Activated CD4-positive, alpha-beta T cell treated with anti-CD3 and anti-CD28 coated beads for 36 hours (primary cell): ENCODE measurements around the gene RDH14. TPM values are rescaled to one million over a fixed set of nuclear protein-coding genes. Genes with fewer than 3 reads are reported as not detected.

ENCODE experiments used
- ATAC-seq: fragments of 200-7000 bp; cut with Tn5 transposase; one replicate; pipeline ENCODE4 v1.10.0; 2021; ENCODE audit warnings: mild to moderate bottlenecking, moderate library complexity
- CTCF ChIA-PET: fragments of 350-600 bp; sonication (Branson Sonifier 250); formaldehyde crosslinking; loops from one replicate; lab custom pipeline; 2021; ENCODE audit warnings: antibody characterized with exemption; lab: Charles Lee
- POLR2A ChIA-PET: fragments of 350-600 bp; sonication (Branson Sonifier 250); formaldehyde crosslinking; loops from one replicate; lab custom pipeline; 2021; ENCODE audit warnings: antibody characterized with exemption, inconsistent platforms; lab: Charles Lee
- DNase-seq: peaks from one replicate; pipeline ENCODE4 v3.0.0-alpha.2; 2020
- H3K27ac Mint-ChIP-seq: one replicate; pipeline ENCODE4 v1.8.0; 2021; ENCODE audit warnings: mixed read lengths
- H3K27me3 Mint-ChIP-seq: one replicate; pipeline ENCODE4 v1.8.0; 2021; ENCODE audit warnings: mixed read lengths
- H3K36me3 Mint-ChIP-seq: one replicate; pipeline ENCODE4 v1.8.0; 2021; ENCODE audit warnings: low read depth, mixed read lengths
- H3K4me1 Mint-ChIP-seq: one replicate; pipeline ENCODE4 v1.8.0; 2021; ENCODE audit warnings: mixed read lengths
- H3K4me3 Mint-ChIP-seq: one replicate; pipeline ENCODE4 v1.8.0; 2021; ENCODE audit warnings: mild to moderate bottlenecking, moderate library complexity, mixed read lengths
- H3K9me3 Mint-ChIP-seq: one replicate; pipeline ENCODE4 v1.8.0; 2021; ENCODE audit warnings: low read depth, mixed read lengths
- intact Hi-C, 2 experiments: fragments of 100-400 bp; cut with DNase I in 1 of 2; cut with micrococcal nuclease in 1 of 2; formaldehyde crosslinking; loops; one replicate each; pipeline versions ENCODE4 v1.14.2 to v1.15.1; 2022 to 2024; cut with DNase I, micrococcal nuclease
- total RNA-seq, 2 experiments: library from RNA; stranded (reverse); gene quantifications; one replicate each; pipeline ENCODE4 v1.2.3, GENCODE V29; 2021

RDH14 gene
- total RNA-seq, 2 experiments from 2014 or later: 16.1 to 18.3 TPM

- no peak for ATAC-seq
- H3K36me3 Mint-ChIP-seq: peaks cover 2% of the 10 kb centered on the region
- ChIA-PET CTCF (no interaction called here), POLR2A (no interaction called here)
- H3K9me3 Mint-ChIP-seq: peaks cover 2% of the 10 kb centered on the region
- no peak for DNase-seq
- no peak overlapping the region for H3K27ac Mint-ChIP-seq
- no peaks in the 10 kb centered on the region for H3K4me1 Mint-ChIP-seq
- H3K27me3 Mint-ChIP-seq: no peaks in the 10 kb centered on the region
- no peak overlapping the region for H3K4me3 Mint-ChIP-seq
- intact Hi-C loops: no loop called here
These were observed 36.5 kb upstream of the RDH14 start for GRCh38 chr2:18596993-18597392.

- intact Hi-C loops: no loop called here
- Mint-ChIP-seq H3K27ac (no peak overlapping the region), H3K27me3 (no peaks in the 10 kb centered on the region), H3K4me1 (no peaks in the 10 kb centered on the region), H3K4me3 (no peak overlapping the region), H3K9me3 (peaks cover 2% of the 10 kb centered on the region), H3K36me3 (peaks cover 4% of the 10 kb centered on the region)
- ATAC-seq (no peak), DNase-seq (no peak)
- POLR2A ChIA-PET: no interaction called here
- CTCF ChIA-PET: interaction anchor here (0.5 kb wide), 1 partner anchor 987 kb away, joined by 3 read pairs; no protein-coding TSS in a partner anchor
These were observed 33.0 kb upstream of the RDH14 start for GRCh38 chr2:18593496-18593895.

- Mint-ChIP-seq H3K36me3 (peaks cover 4% of the 10 kb centered on the region), H3K4me3 (no peak overlapping the region), H3K27me3 (no peaks in the 10 kb centered on the region), H3K4me1 (no peaks in the 10 kb centered on the region), H3K9me3 (peaks cover 2% of the 10 kb centered on the region), H3K27ac (no peak overlapping the region)
- ATAC-seq (no peak), DNase-seq (no peak)
- ChIA-PET POLR2A (no interaction called here), CTCF (no interaction called here)
- intact Hi-C loops: no loop called here
These were observed 31.9 kb upstream of the RDH14 start for GRCh38 chr2:18592372-18592771.

- POLR2A ChIA-PET: no interaction called here
- Mint-ChIP-seq H3K27me3 (no peaks in the 10 kb centered on the region), H3K4me3 (no peak within 1 kb of the TSS), H3K9me3 (peaks cover 3% of the 10 kb centered on the region), H3K27ac (no peak within 1 kb of the TSS), H3K4me1 (no peaks in the 10 kb centered on the region), H3K36me3 (peaks cover 13% of the 10 kb centered on the region)
- ATAC-seq (no peak), DNase-seq (no peak)
- CTCF ChIA-PET: no interaction called here
- intact Hi-C loops: no loop called here
These were observed 28.9 kb upstream of the RDH14 start, which contains the start of gene NT5C1B for GRCh38 chr2:18589354-18589753. Gene NT5C1B, minus strand, starts transcription at chr2:18589569. Its CDS starts 101 bp downstream, at chr2:18589468.

- H3K36me3 Mint-ChIP-seq: peaks cover 16% of the 10 kb centered on the region
- no peak overlapping the region for H3K4me3 Mint-ChIP-seq
- no peak for DNase-seq
- H3K4me1 Mint-ChIP-seq: no peaks in the 10 kb centered on the region
- ChIA-PET CTCF (no interaction called here), POLR2A (no interaction called here)
- peaks cover 6% of the 10 kb centered on the region for H3K9me3 Mint-ChIP-seq
- H3K27ac Mint-ChIP-seq: no peak overlapping the region
- H3K27me3 Mint-ChIP-seq: no peaks in the 10 kb centered on the region
- intact Hi-C loops: no loop called here
- no peak for ATAC-seq
These were observed 28.3 kb upstream of the RDH14 start for GRCh38 chr2:18588802-18589201.

GRCh38 chr2:18588049-18588448 lies 27.6 kb upstream of the RDH14 start:
- Mint-ChIP-seq H3K27ac (no peak overlapping the region), H3K36me3 (peaks cover 22% of the 10 kb centered on the region), H3K4me1 (no peaks in the 10 kb centered on the region), H3K4me3 (no peak overlapping the region), H3K9me3 (peaks cover 11% of the 10 kb centered on the region), H3K27me3 (no peaks in the 10 kb centered on the region)
- intact Hi-C loops: no loop called here
- no peak for ATAC-seq
- ChIA-PET CTCF (no interaction called here), POLR2A (no interaction called here)
- DNase-seq: no peak

GRCh38 chr2:18585526-18585925 lies 25.1 kb upstream of the RDH14 start:
- POLR2A ChIA-PET: no interaction called here
- H3K27ac Mint-ChIP-seq: no peak overlapping the region
- no peaks in the 10 kb centered on the region for H3K4me1 Mint-ChIP-seq
- peaks cover 22% of the 10 kb centered on the region for H3K36me3 Mint-ChIP-seq
- CTCF ChIA-PET: no interaction called here
- no peak for ATAC-seq
- intact Hi-C loops: no loop called here
- peaks cover 14% of the 10 kb centered on the region for H3K9me3 Mint-ChIP-seq
- no peaks in the 10 kb centered on the region for H3K27me3 Mint-ChIP-seq
- no peak overlapping the region for H3K4me3 Mint-ChIP-seq
- DNase-seq: no peak

- no peak for ATAC-seq
- ChIA-PET CTCF (no interaction called here), POLR2A (no interaction called here)
- H3K36me3 Mint-ChIP-seq: peaks cover 20% of the 10 kb centered on the region
- H3K27ac Mint-ChIP-seq: no peak overlapping the region
- no peak for DNase-seq
- no peak overlapping the region for H3K4me3 Mint-ChIP-seq
- H3K4me1 Mint-ChIP-seq: no peaks in the 10 kb centered on the region
- intact Hi-C loops: no loop called here
- no peaks in the 10 kb centered on the region for H3K27me3 Mint-ChIP-seq
- peaks cover 14% of the 10 kb centered on the region for H3K9me3 Mint-ChIP-seq
These were observed 24.1 kb upstream of the RDH14 start for GRCh38 chr2:18584608-18584954.

- no peak overlapping the region for H3K27ac Mint-ChIP-seq
- intact Hi-C loops: no loop called here
- peaks cover 20% of the 10 kb centered on the region for H3K36me3 Mint-ChIP-seq
- H3K4me3 Mint-ChIP-seq: no peak overlapping the region
- no peak for ATAC-seq
- peaks cover 14% of the 10 kb centered on the region for H3K9me3 Mint-ChIP-seq
- no peak for DNase-seq
- H3K27me3 Mint-ChIP-seq: no peaks in the 10 kb centered on the region
- no peaks in the 10 kb centered on the region for H3K4me1 Mint-ChIP-seq
- POLR2A ChIA-PET: no interaction called here
- CTCF ChIA-PET: no interaction called here
These were observed 23.6 kb upstream of the RDH14 start for GRCh38 chr2:18583905-18584607.

- no peak for DNase-seq
- no peaks in the 10 kb centered on the region for H3K4me1 Mint-ChIP-seq
- ATAC-seq: no peak
- no peak overlapping the region for H3K27ac Mint-ChIP-seq
- no peaks in the 10 kb centered on the region for H3K27me3 Mint-ChIP-seq
- POLR2A ChIA-PET: no interaction called here
- H3K4me3 Mint-ChIP-seq: no peak overlapping the region
- H3K9me3 Mint-ChIP-seq: peaks cover 25% of the 10 kb centered on the region
- intact Hi-C loops: no loop called here
- H3K36me3 Mint-ChIP-seq: peaks cover 26% of the 10 kb centered on the region
- CTCF ChIA-PET: interaction anchor here (0.7 kb wide), 2 partner anchors 72 to 133 kb away, joined by 3 to 5 read pairs; no protein-coding TSS in a partner anchor
These were observed 20.2 kb upstream of the RDH14 start for GRCh38 chr2:18580606-18581005.

- ATAC-seq: no peak
- Mint-ChIP-seq H3K27ac (no peak overlapping the region), H3K9me3 (peaks cover 16% of the 10 kb centered on the region), H3K4me3 (no peak overlapping the region), H3K36me3 (peaks cover 17% of the 10 kb centered on the region), H3K27me3 (no peaks in the 10 kb centered on the region), H3K4me1 (no peaks in the 10 kb centered on the region)
- intact Hi-C loops: no loop called here
- ChIA-PET POLR2A (no interaction called here), CTCF (no interaction called here)
- DNase-seq: no peak
These were observed 17.6 kb upstream of the RDH14 start for GRCh38 chr2:18578033-18578432.

- intact Hi-C loops: loop anchor here in 1 of 2 experiments (10.0 kb wide), 1 partner anchor 1789 kb away; the partner anchor contains the start of gene PUM2
- ChIA-PET POLR2A (no interaction called here), CTCF (no interaction called here)
- no peaks in the 10 kb centered on the region for H3K9me3 Mint-ChIP-seq
- H3K36me3 Mint-ChIP-seq: peaks cover 44% of the 10 kb centered on the region
- DNase-seq (no peak), ATAC-seq (no peak)
- no peaks in the 10 kb centered on the region for H3K4me1 Mint-ChIP-seq
- H3K27ac Mint-ChIP-seq: no peak overlapping the region
- H3K27me3 Mint-ChIP-seq: no peaks in the 10 kb centered on the region
- no peak overlapping the region for H3K4me3 Mint-ChIP-seq
These were observed 5.8 kb upstream of the RDH14 start for GRCh38 chr2:18566145-18566769.
